ENCODE data around the gene TMOD1.

GRCh38 chr9:97479496-97480159 lies 21.8 kb upstream of the TMOD1 start:
- TF ChIP-seq CTCF (IDR thresholded peaks at IDR 0.05) (no peak), POLR2AphosphoS5 (IDR thresholded peaks at IDR 0.05) (no peak), POLR2A (IDR thresholded peaks at IDR 0.05) (no peak)
